GM23338 (cell line): ENCODE results near the gene SLC66A3. TPM values are rescaled to one million over a fixed set of nuclear protein-coding genes. Genes with fewer than 3 reads are reported as not detected.

ENCODE experiments used
- ATAC-seq: fragments of 200-7000 bp; cut with Tn5 transposase; 3 replicates; pipeline ENCODE4 v1.9.1; 2020
- DNase-seq: peaks from one replicate; pipeline ENCODE4 v3.0.0-alpha.2; 2015; ENCODE audit warnings: low spot score
- H2AFZ ChIP-seq: fragments of 200-600 bp; sonication (generic); 2 replicates; pipeline ENCODE4 v1.8.0; 2016; ENCODE audit warnings: antibody characterized with exemption, mild to moderate bottlenecking, moderate library complexity
- H3F3A ChIP-seq: fragments of 200-600 bp; sonication (generic); replicated peaks from 2 replicates; pipeline ENCODE4 v1.8.0; 2017; ENCODE audit warnings: antibody characterized with exemption, mixed run types, low read depth
- H3K27ac ChIP-seq: fragments of 200-600 bp; sonication (generic); 2 replicates; pipeline ENCODE4 v1.6.1; 2016; ENCODE audit warnings: low read depth
- H3K27me3 ChIP-seq: fragments of 200-600 bp; sonication (generic); 2 replicates; pipeline ENCODE4 v1.8.0; 2016; ENCODE audit warnings: mild to moderate bottlenecking, mixed run types, moderate library complexity; ENCODE audit not compliant: insufficient read depth
- H3K36me3 ChIP-seq: fragments of 200-600 bp; sonication (generic); 2 replicates; pipeline ENCODE4 v1.8.0; 2016; ENCODE audit warnings: mild to moderate bottlenecking; ENCODE audit not compliant: insufficient read depth
- H3K4me1 ChIP-seq: fragments of 200-600 bp; sonication (generic); 2 replicates; pipeline ENCODE4 v1.8.0; 2016; ENCODE audit warnings: mild to moderate bottlenecking, moderate library complexity; ENCODE audit not compliant: insufficient read depth
- H3K4me2 ChIP-seq: fragments of 200-600 bp; sonication (generic); 2 replicates; pipeline ENCODE4 v1.7.1; 2017; ENCODE audit warnings: mixed run types
- H3K4me3 ChIP-seq: fragments of 200-600 bp; sonication (generic); 2 replicates; pipeline ENCODE4 v1.6.1; 2016; ENCODE audit warnings: mixed run types
- H3K79me2 ChIP-seq: fragments of 200-600 bp; sonication (generic); replicated peaks from 2 replicates; pipeline ENCODE4 v1.8.0; 2017; ENCODE audit warnings: mild to moderate bottlenecking; ENCODE audit not compliant: insufficient read depth
- H3K9me2 ChIP-seq: fragments of 200-600 bp; sonication (generic); 2 replicates; pipeline ENCODE4 v1.8.0; 2017; ENCODE audit not compliant: insufficient read depth
- H4K20me1 ChIP-seq: fragments of 200-600 bp; sonication (generic); replicated peaks from 2 replicates; pipeline ENCODE4 v1.8.0; 2017; ENCODE audit warnings: mild to moderate bottlenecking; ENCODE audit not compliant: insufficient read depth
- H3K27ac Mint-ChIP-seq: 2 replicates; pipeline ENCODE4 v1.8.0; 2020; ENCODE audit warnings: inconsistent platforms, mild to moderate bottlenecking, moderate library complexity, mixed read lengths
- H3K27me3 Mint-ChIP-seq: 3 replicates; pipeline ENCODE4 v1.8.0; 2022; ENCODE audit warnings: low read depth, mild to moderate bottlenecking, moderate library complexity, mixed read lengths, inconsistent platforms; ENCODE audit not compliant: insufficient read depth, poor library complexity
- H3K36me3 Mint-ChIP-seq: 3 replicates; pipeline ENCODE4 v1.8.0; 2021; ENCODE audit warnings: low read depth, mild to moderate bottlenecking, inconsistent platforms, moderate library complexity, mixed read lengths
- H3K4me1 Mint-ChIP-seq: 3 replicates; pipeline ENCODE4 v1.8.0; 2020; ENCODE audit warnings: mild to moderate bottlenecking, inconsistent platforms, mixed read lengths
- H3K4me3 Mint-ChIP-seq: 3 replicates; pipeline ENCODE4 v1.8.0; 2021; ENCODE audit warnings: moderate library complexity, mild to moderate bottlenecking, inconsistent platforms, mixed read lengths
- H3K9me3 Mint-ChIP-seq: 3 replicates; pipeline ENCODE4 v1.8.0; 2020; ENCODE audit warnings: moderate library complexity, mild to moderate bottlenecking, inconsistent platforms, mixed read lengths
- CTCF ChIP-seq, 2 experiments: fragments of 200-600 bp in 1 of 2; sonication (generic) in 1 of 2; conservative IDR thresholded peaks; 2 replicates each; pipeline versions ENCODE4 v1.5.1 to v1.6.1; 2016 to 2017; ENCODE audit warnings: antibody characterized with exemption in 2 of 2, low read depth in 2 of 2, mild to moderate bottlenecking in 2 of 2, moderate library complexity in 1 of 2
- ETS1 ChIP-seq: IDR thresholded peaks from 2 replicates; pipeline ENCODE4 v1.6.1; 2016; ENCODE audit warnings: antibody characterized with exemption
- EZH2 ChIP-seq: fragments of 200-600 bp; sonication (generic); IDR thresholded peaks from one replicate; pipeline ENCODE4 v1.8.0; 2017; ENCODE audit warnings: antibody characterized with exemption, mild to moderate bottlenecking, low read depth; ENCODE audit not compliant: unreplicated experiment
- EZH2phosphoT487 ChIP-seq: fragments of 200-600 bp; sonication (generic); IDR thresholded peaks from one replicate; pipeline ENCODE4 v1.8.1; 2018; ENCODE audit warnings: antibody characterized with exemption; ENCODE audit not compliant: unreplicated experiment
- JUNB ChIP-seq: IDR thresholded peaks from one replicate; pipeline ENCODE4 v1.6.1; 2016; ENCODE audit warnings: antibody characterized with exemption; ENCODE audit not compliant: unreplicated experiment
- NANOG ChIP-seq: IDR thresholded peaks from 2 replicates; pipeline ENCODE4 v1.6.1; 2016; ENCODE audit warnings: antibody characterized with exemption, borderline replicate concordance
- POLR2AphosphoS5 ChIP-seq: IDR thresholded peaks from 2 replicates; pipeline ENCODE4 v1.6.1; 2016; ENCODE audit warnings: antibody characterized with exemption, low read depth
- REST ChIP-seq: IDR thresholded peaks from one replicate; pipeline ENCODE4 v1.6.1; 2018; ENCODE audit warnings: antibody characterized with exemption; ENCODE audit not compliant: unreplicated experiment
- ZNF114 ChIP-seq: fragments of 250-450 bp; sonication (Bioruptor Pico); IDR thresholded peaks from 2 replicates; pipeline ENCODE4 v1.5.0; 2020; ENCODE audit warnings: mild to moderate bottlenecking, moderate library complexity
- ZNF331 ChIP-seq: fragments of 250-450 bp; sonication (Bioruptor Pico); IDR thresholded peaks from 2 replicates; pipeline ENCODE4 v1.5.0; 2020; ENCODE audit warnings: low read depth, mild to moderate bottlenecking, moderate library complexity
- ZNF462 ChIP-seq: fragments of 250-450 bp; sonication (Bioruptor Pico); IDR thresholded peaks from 2 replicates; pipeline ENCODE4 v1.5.0; 2020; ENCODE audit warnings: mild to moderate bottlenecking, moderate library complexity
- polyA plus RNA-seq: library from polyadenylated mRNA; unstranded; fragments of >200 nt; fragmentation: Nextera tagmentation; extraction: Ambion mirVana; gene quantifications from 2 replicates; pipeline ENCODE4 v1.2.1, GENCODE V29; 2016
- total RNA-seq: library from RNA; depleted of rRNA; stranded (reverse); fragments of >200 nt; shearing (Covaris generic); gene quantifications from 2 replicates; pipeline ENCODE4 v1.2.3, GENCODE V29; 2014

The SLC66A3 gene
- total and polyA plus RNA-seq, 2 experiments from 2014 or later, result 13.7 to 18.4 TPM

GRCh38 chr2:11147263-11147662 lies 8.0 kb upstream of the SLC66A3 start (continued):
- TF ChIP-seq ZNF331 (CRISPR knock-in tag) (no peak), NANOG (no peak), REST (no peak), JUNB (no peak), CTCF (conservative IDR thresholded peaks at IDR 0.05; ENCODE audit: low read depth in 2 of 2) (no peak), EZH2 (no peak), POLR2AphosphoS5 (no peak), ETS1 (no peak), ZNF114 (CRISPR knock-in tag) (no peak)

GRCh38 chr2:11152591-11152990 lies 2.7 kb upstream of the SLC66A3 start:
- Histone ChIP-seq H3K27me3 (peaks cover 6% of the 10 kb centered on the region; the same call in 1 of the 2 replicates), H3K4me1 (no peaks in the 10 kb centered on the region; the same call in 1 of the 2 replicates), H3K9me2 (no peaks in the 10 kb centered on the region), H3K4me2 (no peak overlapping the region), H3K79me2 (no peaks in the 10 kb centered on the region), H3F3A (peaks cover 14% of the 10 kb centered on the region; the same call in 1 of the 2 replicates), H2AFZ (no peak overlapping the region), H3K36me3 (no peaks in the 10 kb centered on the region), H3K27ac (no peak overlapping the region), H4K20me1 (no peaks in the 10 kb centered on the region), H3K4me3 (no peak overlapping the region)
- DNase-seq (no peak), ATAC-seq (no peak)
- Mint-ChIP-seq H3K9me3 (no peaks in the 10 kb centered on the region; the same call in 1 of the 3 replicates), H3K4me3 (no peak overlapping the region), H3K27ac (no peak overlapping the region), H3K4me1 (peaks cover 13% of the 10 kb centered on the region), H3K27me3 (peaks cover 9% of the 10 kb centered on the region), H3K36me3 (no peaks in the 10 kb centered on the region; the same call in 2 of the 3 replicates)
- TF ChIP-seq CTCF (conservative IDR thresholded peaks at IDR 0.05; ENCODE audit: low read depth in 2 of 2) (no peak), ZNF462 (CRISPR knock-in tag) (no peak), EZH2 (no peak), EZH2phosphoT487 (no peak)
